ENCODE data around the gene PRKAR2B. TPM values are rescaled to one million over a fixed set of nuclear protein-coding genes. Genes with fewer than 3 reads are reported as not detected.
A peak's percentile ranks its signal among the peaks of the same experiment; 100 is the strongest.

PRKAR2B gene
- 14.6 TPM for total RNA-seq (ENCODE audit: unreplicated experiment)
- long read RNA-seq, partial matches to known transcripts: 2 of 2 reads
- long read RNA-seq, other reads (novel, unspliced or antisense): 0 of 2 reads

DNA sequence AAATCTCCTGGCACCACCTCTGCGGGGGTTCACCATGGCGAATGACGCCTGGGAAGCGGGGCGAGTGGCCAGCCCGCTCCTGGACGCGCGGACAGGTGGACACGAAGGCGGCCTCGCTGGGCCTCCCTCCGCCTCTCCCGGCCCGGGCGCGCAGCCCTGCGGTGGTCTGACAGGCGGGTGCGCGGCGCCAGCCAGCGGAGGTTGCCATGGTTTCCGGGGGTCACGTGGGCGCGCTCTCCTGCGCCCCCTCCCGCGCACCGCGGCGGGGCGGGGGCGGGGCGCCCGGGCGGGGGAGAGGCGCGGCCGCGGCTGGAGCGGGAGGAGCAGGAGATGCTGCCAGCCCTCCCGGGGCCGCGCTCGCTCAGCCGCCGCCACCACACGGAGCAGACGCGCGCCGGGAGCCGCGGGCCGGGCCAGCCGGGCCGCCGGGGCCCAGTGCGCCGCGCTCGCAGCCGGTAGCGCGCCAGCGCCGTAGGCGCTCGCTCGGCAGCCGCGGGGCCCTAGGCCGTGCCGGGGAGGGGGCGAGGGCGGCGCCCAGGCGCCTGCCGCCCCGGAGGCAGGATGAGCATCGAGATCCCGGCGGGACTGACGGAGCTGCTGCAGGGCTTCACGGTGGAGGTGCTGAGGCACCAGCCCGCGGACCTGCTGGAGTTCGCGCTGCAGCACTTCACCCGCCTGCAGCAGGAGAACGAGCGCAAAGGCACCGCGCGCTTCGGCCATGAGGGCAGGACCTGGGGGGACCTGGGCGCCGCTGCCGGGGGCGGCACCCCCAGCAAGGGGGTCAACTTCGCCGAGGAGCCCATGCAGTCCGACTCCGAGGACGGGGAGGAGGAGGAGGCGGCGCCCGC lies at the start of gene PRKAR2B:
Gene PRKAR2B (plus strand): TSS at position 359 of the 848 bp plus-strand sequence. CDS start 203 bp downstream, at position 562.
- peaks cover 5% of the 10 kb centered on the region for H3K27me3 Mint-ChIP-seq (ENCODE audit: unreplicated experiment)
- TF ChIP-seq, protein P1, sequence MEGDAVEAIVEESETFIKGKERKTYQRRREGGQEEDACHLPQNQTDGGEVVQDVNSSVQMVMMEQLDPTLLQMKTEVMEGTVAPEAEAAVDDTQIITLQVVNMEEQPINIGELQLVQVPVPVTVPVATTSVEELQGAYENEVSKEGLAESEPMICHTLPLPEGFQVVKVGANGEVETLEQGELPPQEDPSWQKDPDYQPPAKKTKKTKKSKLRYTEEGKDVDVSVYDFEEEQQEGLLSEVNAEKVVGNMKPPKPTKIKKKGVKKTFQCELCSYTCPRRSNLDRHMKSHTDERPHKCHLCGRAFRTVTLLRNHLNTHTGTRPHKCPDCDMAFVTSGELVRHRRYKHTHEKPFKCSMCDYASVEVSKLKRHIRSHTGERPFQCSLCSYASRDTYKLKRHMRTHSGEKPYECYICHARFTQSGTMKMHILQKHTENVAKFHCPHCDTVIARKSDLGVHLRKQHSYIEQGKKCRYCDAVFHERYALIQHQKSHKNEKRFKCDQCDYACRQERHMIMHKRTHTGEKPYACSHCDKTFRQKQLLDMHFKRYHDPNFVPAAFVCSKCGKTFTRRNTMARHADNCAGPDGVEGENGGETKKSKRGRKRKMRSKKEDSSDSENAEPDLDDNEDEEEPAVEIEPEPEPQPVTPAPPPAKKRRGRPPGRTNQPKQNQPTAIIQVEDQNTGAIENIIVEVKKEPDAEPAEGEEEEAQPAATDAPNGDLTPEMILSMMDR (IDR thresholded peaks at IDR 0.05; ENCODE audit: partially characterized antibody, unreplicated experiment): no peak

DNA sequence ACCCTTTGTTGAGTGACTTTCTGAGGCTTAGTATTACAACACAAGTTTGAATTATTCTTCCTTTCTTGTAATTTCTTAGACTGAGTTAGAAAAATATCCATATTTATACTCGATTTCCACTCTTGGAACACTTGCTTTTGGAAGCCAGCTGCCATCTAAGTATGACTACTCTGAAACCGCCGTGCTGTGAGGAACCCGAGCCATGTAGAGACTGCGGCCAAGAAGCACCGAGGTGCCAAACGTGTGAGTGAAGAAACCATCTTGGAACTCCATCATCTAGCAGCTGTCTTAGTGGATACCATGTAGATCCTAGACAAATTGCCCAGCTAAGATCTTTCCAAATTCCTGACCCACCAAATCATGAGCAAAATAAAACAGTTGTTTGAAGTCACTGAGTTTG lies 49.7 kb upstream of the PRKAR2B start:
- Mint-ChIP-seq H3K36me3 (ENCODE audit: unreplicated experiment) (no peaks in the 10 kb centered on the region), H3K9me3 (ENCODE audit: unreplicated experiment) (no peaks in the 10 kb centered on the region), H3K4me3 (ENCODE audit: unreplicated experiment) (no peak overlapping the region), H3K27me3 (ENCODE audit: unreplicated experiment) (no peaks in the 10 kb centered on the region), H3K27ac (ENCODE audit: unreplicated experiment) (no peak overlapping the region), H3K4me1 (ENCODE audit: low read depth, unreplicated experiment) (no peaks in the 10 kb centered on the region)
- TF ChIP-seq, protein P1 (IDR thresholded peaks at IDR 0.05; ENCODE audit: partially characterized antibody, unreplicated experiment): no peak
- no peak for DNase-seq

More for the DNA sequence above, at the start of gene PRKAR2B:
- H3K36me3 Mint-ChIP-seq (ENCODE audit: unreplicated experiment): peaks cover 5% of the 10 kb centered on the region
- DNase-seq: peak; percentile 90
- peak within 1 kb of the TSS; percentile 79 for H3K27ac Mint-ChIP-seq (ENCODE audit: unreplicated experiment)
- H3K4me1 Mint-ChIP-seq (ENCODE audit: low read depth, unreplicated experiment): peaks cover 4% of the 10 kb centered on the region
- peaks cover 4% of the 10 kb centered on the region for H3K9me3 Mint-ChIP-seq (ENCODE audit: unreplicated experiment)
- H3K4me3 Mint-ChIP-seq (ENCODE audit: unreplicated experiment): peak within 1 kb of the TSS; percentile 95

DNA sequence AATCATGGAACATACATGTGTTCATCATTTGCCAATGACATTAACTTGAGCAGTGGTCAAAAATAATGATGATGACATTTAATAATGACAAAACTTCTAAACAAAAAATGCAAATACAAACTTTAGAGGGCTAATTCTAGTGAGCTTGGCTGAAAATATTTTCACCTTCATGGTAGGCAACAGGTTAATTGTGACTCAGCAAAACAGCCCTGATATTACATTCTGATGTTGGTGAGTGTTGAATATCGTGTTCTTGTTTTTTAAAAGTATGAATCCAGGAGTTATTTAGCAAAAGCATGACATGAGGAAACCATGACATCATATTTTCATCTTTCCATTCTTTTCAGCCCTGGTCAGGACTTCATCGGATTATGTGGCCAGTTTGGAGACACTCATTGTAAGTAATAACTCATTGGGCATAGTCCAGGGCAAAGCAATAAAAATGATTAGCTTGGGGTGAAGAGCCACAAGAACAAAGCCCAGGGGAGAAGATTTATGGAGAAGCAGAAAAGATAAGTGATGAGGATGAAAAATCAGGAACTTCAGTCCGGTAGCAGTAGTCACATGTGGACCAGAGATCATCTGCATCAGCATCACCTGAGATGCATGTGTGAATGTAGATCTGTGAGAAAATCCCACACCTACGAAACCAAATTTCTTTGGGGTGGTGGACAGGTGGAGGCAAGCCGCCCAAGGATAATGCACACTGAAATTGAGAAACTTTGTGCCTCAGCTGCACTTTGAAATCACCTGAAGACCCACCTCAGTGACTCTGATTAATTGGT lies 46.8 kb upstream of the PRKAR2B start:
- Mint-ChIP-seq H3K4me3 (ENCODE audit: unreplicated experiment) (no peak overlapping the region), H3K27me3 (ENCODE audit: unreplicated experiment) (no peaks in the 10 kb centered on the region), H3K9me3 (ENCODE audit: unreplicated experiment) (no peaks in the 10 kb centered on the region), H3K27ac (ENCODE audit: unreplicated experiment) (no peak overlapping the region), H3K36me3 (ENCODE audit: unreplicated experiment) (no peaks in the 10 kb centered on the region), H3K4me1 (ENCODE audit: low read depth, unreplicated experiment) (no peaks in the 10 kb centered on the region)
- DNase-seq: no peak
- TF ChIP-seq, protein P1 (IDR thresholded peaks at IDR 0.05; ENCODE audit: partially characterized antibody, unreplicated experiment): no peak

DNA sequence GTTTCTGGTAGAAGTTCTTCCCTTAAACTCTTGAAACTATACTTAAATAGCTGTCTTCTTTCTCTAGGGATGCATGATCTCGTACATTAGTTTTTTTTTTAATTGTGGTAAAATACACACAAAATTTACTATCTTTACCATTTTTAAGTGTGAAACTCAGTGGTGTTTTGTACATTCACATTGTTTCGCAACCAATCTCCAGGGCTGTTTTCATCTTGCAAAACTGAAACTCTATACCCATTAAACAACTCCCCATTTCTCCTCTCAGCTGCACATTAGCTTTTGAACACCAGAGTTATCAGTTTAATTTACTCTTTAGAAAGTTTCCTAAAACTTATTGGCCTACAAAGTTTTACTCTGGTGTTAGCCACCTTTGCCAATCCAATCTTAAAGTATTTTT lies 45.5 kb upstream of the PRKAR2B start:
- H3K27me3 Mint-ChIP-seq (ENCODE audit: unreplicated experiment): no peaks in the 10 kb centered on the region
- H3K4me3 Mint-ChIP-seq (ENCODE audit: unreplicated experiment): no peak overlapping the region
- TF ChIP-seq, protein P1 (IDR thresholded peaks at IDR 0.05; ENCODE audit: partially characterized antibody, unreplicated experiment): no peak
- no peak for DNase-seq
- no peaks in the 10 kb centered on the region for H3K9me3 Mint-ChIP-seq (ENCODE audit: unreplicated experiment)
- no peaks in the 10 kb centered on the region for H3K4me1 Mint-ChIP-seq (ENCODE audit: low read depth, unreplicated experiment)
- H3K27ac Mint-ChIP-seq (ENCODE audit: unreplicated experiment): no peak overlapping the region
- no peaks in the 10 kb centered on the region for H3K36me3 Mint-ChIP-seq (ENCODE audit: unreplicated experiment)
